Measurements from ENCODE around the gene WNT6. TPM values are rescaled to one million over a fixed set of nuclear protein-coding genes. Genes with fewer than 3 reads are reported as not detected.

The WNT6 gene
- total RNA-seq, 1 experiment from 2014 or later: 20.3 TPM

GRCh38 chr2:218889937-218890336, 30.3 kb downstream of the WNT6 start:
- CTCF ChIA-PET: no interaction called here
- intact Hi-C loops (cut with micrococcal nuclease; ENCODE audit: unreplicated experiment): no loop called here
- H3K36me3 Mint-ChIP-seq (ENCODE audit: insufficient read depth, unreplicated experiment): peaks cover 7% of the 10 kb centered on the region
- Histone ChIP-seq H3K27me3 (replicated peaks; ENCODE audit: control insufficient read depth, insufficient read depth, low read length) (no peaks in the 10 kb centered on the region), H3K4me1 (peaks cover 24% of the 10 kb centered on the region), H3K36me3 (ENCODE audit: control insufficient read depth, insufficient read depth, low read length) (no peaks in the 10 kb centered on the region), H3K9me3 (no peaks in the 10 kb centered on the region), H3K4me3 (ENCODE audit: low read depth, low read length) (no peak overlapping the region)
- H3K9me3 Mint-ChIP-seq (ENCODE audit: unreplicated experiment): no peaks in the 10 kb centered on the region
- DNase-seq: no peak
- peaks cover 21% of the 10 kb centered on the region for H3K4me1 Mint-ChIP-seq (ENCODE audit: low read depth, unreplicated experiment)
- no TSS peak for BruUV-seq (replicated peaks)
- H3K27ac Mint-ChIP-seq (ENCODE audit: unreplicated experiment): no peak overlapping the region
- H3K27me3 Mint-ChIP-seq (ENCODE audit: insufficient read depth, unreplicated experiment): no peaks in the 10 kb centered on the region
- POLR2A ChIA-PET: no interaction called here
- TF ChIP-seq, protein P1, sequence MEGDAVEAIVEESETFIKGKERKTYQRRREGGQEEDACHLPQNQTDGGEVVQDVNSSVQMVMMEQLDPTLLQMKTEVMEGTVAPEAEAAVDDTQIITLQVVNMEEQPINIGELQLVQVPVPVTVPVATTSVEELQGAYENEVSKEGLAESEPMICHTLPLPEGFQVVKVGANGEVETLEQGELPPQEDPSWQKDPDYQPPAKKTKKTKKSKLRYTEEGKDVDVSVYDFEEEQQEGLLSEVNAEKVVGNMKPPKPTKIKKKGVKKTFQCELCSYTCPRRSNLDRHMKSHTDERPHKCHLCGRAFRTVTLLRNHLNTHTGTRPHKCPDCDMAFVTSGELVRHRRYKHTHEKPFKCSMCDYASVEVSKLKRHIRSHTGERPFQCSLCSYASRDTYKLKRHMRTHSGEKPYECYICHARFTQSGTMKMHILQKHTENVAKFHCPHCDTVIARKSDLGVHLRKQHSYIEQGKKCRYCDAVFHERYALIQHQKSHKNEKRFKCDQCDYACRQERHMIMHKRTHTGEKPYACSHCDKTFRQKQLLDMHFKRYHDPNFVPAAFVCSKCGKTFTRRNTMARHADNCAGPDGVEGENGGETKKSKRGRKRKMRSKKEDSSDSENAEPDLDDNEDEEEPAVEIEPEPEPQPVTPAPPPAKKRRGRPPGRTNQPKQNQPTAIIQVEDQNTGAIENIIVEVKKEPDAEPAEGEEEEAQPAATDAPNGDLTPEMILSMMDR (IDR thresholded peaks at IDR 0.05; ENCODE audit: insufficient read depth in 1 of 2, low read depth in 1 of 2, low read length in 1 of 2, severe bottlenecking in 1 of 2, unreplicated experiment in 1 of 2): no peak
- H3K4me3 Mint-ChIP-seq (ENCODE audit: unreplicated experiment): no peak overlapping the region

GRCh38 chr2:218890369-218890768, 30.8 kb downstream of the WNT6 start:
- H3K36me3 Mint-ChIP-seq (ENCODE audit: insufficient read depth, unreplicated experiment): peaks cover 10% of the 10 kb centered on the region
- no peaks in the 10 kb centered on the region for H3K36me3 ChIP-seq (ENCODE audit: control insufficient read depth, insufficient read depth, low read length)

DNA sequence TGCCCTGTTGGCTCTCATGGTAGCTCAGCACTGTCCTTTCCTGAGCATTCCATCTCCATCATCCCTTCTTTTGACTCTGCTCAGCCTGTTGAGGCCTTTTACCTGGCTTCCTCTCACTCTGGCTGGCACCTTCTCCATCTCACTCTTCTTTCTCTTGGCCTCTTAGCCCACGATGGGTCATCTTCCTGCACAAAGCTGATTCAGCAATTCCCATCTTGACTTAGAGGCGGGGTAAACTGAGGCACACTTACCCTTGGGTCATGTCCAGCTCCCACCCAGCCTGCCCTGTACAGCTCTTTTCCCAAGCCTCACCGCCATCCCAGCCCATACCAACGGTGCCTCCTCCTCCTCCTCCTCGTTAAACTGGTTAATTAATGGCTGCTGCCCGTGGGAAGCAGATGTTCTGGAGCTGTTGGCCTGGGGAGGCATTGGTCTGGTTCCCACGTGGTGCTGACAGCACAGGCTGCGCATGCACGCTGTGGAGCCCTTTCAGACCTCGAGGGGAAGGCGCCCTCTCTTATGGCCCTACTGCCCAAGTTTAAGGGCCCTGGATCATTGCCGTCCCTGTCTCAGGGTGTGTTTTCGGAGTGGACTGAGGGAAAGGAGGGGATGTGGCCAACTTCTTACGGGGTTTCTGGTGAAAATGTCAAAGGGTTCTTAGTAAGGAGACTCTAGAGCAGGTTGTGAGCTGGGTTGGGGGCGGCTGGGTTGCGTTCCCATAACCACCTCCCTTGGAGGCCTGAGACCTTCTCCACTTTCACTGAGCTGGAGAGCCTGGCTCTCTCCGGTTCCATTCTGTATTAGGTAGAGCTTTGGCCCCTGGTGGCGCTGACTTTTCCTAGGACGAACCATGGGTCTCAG, 31.9 kb downstream of the WNT6 start:
- POLR2A ChIA-PET: no interaction called here
- CTCF ChIA-PET: interaction anchor here (0.7 to 1.6 kb wide), 2 partner anchors 16 to 27 kb away, joined by 3 to 19 read pairs; no protein-coding TSS in a partner anchor

More at GRCh38 chr2:218890369-218890768, 30.8 kb downstream of the WNT6 start:
- ChIA-PET POLR2A (no interaction called here), CTCF (no interaction called here)
- H3K4me3 ChIP-seq (ENCODE audit: low read depth, low read length): no peak overlapping the region
- Mint-ChIP-seq H3K27me3 (ENCODE audit: insufficient read depth, unreplicated experiment) (no peaks in the 10 kb centered on the region), H3K4me3 (ENCODE audit: unreplicated experiment) (no peak overlapping the region), H3K9me3 (ENCODE audit: unreplicated experiment) (no peaks in the 10 kb centered on the region), H3K4me1 (ENCODE audit: low read depth, unreplicated experiment) (peaks cover 25% of the 10 kb centered on the region), H3K27ac (ENCODE audit: unreplicated experiment) (no peak overlapping the region)
- intact Hi-C loops (cut with micrococcal nuclease; ENCODE audit: unreplicated experiment): no loop called here
- no peaks in the 10 kb centered on the region for H3K27me3 ChIP-seq (replicated peaks; ENCODE audit: control insufficient read depth, insufficient read depth, low read length)
- BruUV-seq (replicated peaks): no TSS peak
- H3K9me3 ChIP-seq: no peaks in the 10 kb centered on the region
- peaks cover 28% of the 10 kb centered on the region for H3K4me1 ChIP-seq
- DNase-seq: no peak
- TF ChIP-seq, protein P1 (IDR thresholded peaks at IDR 0.05; ENCODE audit: insufficient read depth in 1 of 2, low read depth in 1 of 2, low read length in 1 of 2, severe bottlenecking in 1 of 2, unreplicated experiment in 1 of 2): no peak

More for the DNA sequence above, 31.9 kb downstream of the WNT6 start:
- DNase-seq: no peak
- Histone ChIP-seq H3K27me3 (replicated peaks; ENCODE audit: control insufficient read depth, insufficient read depth, low read length) (no peaks in the 10 kb centered on the region), H3K9me3 (no peaks in the 10 kb centered on the region), H3K36me3 (ENCODE audit: control insufficient read depth, insufficient read depth, low read length) (no peaks in the 10 kb centered on the region), H3K4me3 (ENCODE audit: low read depth, low read length) (no peak overlapping the region), H3K4me1 (peaks cover 36% of the 10 kb centered on the region)
- no TSS peak for BruUV-seq (replicated peaks)
- no peak overlapping the region for H3K27ac Mint-ChIP-seq (ENCODE audit: unreplicated experiment)
- H3K4me3 Mint-ChIP-seq (ENCODE audit: unreplicated experiment): peak overlapping the region; percentile 23
- no peaks in the 10 kb centered on the region for H3K9me3 Mint-ChIP-seq (ENCODE audit: unreplicated experiment)
- H3K36me3 Mint-ChIP-seq (ENCODE audit: insufficient read depth, unreplicated experiment): peaks cover 13% of the 10 kb centered on the region
- TF ChIP-seq, protein P1 (IDR thresholded peaks at IDR 0.05; ENCODE audit: insufficient read depth in 1 of 2, low read depth in 1 of 2, low read length in 1 of 2, severe bottlenecking in 1 of 2, unreplicated experiment in 1 of 2): no peak
- no peaks in the 10 kb centered on the region for H3K27me3 Mint-ChIP-seq (ENCODE audit: insufficient read depth, unreplicated experiment)
- H3K4me1 Mint-ChIP-seq (ENCODE audit: low read depth, unreplicated experiment): peaks cover 35% of the 10 kb centered on the region
- intact Hi-C loops (cut with micrococcal nuclease; ENCODE audit: unreplicated experiment): no loop called here

Data from Caco-2 (cell line).